Hindlimb muscle (tissue), 1 donor: ENCODE results near the gene CRMP1. TPM values are rescaled to one million over a fixed set of nuclear protein-coding genes. Genes with fewer than 3 reads are reported as not detected.

Experiments used
- DNase-seq: peaks from one replicate; pipeline ENCODE4 v3.0.0-alpha.2; 2013
- polyA plus RNA-seq: library from polyadenylated mRNA; unstranded; fragments of 120-200 nt; gene quantifications from one replicate; pipeline ENCODE4 v1.2.1, GENCODE V29; 2013; ENCODE audit not compliant: insufficient read length

Gene CRMP1
- polyA plus RNA-seq, 1 donor: 18.8 TPM

DNA sequence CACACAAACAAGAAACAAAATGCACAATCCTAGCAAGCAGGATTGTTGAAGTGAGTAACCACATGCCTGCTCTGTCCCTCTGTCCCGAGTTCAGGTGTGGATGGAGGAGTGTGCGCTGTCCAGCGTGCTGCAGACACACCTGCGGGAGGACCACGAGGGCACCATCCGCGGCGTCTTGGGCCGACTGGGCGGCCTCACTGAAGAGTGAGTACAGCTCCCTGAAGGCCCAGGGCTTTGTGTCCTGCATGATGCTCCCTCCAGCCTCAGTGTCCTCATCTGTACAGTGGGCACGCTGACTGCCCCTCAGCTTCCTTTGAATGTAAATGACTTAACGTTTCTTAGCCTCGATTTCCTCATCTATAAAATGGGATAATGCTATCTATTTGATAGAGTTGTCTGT lies 99.4 kb downstream of the CRMP1 start:
- no peak for DNase-seq

DNA sequence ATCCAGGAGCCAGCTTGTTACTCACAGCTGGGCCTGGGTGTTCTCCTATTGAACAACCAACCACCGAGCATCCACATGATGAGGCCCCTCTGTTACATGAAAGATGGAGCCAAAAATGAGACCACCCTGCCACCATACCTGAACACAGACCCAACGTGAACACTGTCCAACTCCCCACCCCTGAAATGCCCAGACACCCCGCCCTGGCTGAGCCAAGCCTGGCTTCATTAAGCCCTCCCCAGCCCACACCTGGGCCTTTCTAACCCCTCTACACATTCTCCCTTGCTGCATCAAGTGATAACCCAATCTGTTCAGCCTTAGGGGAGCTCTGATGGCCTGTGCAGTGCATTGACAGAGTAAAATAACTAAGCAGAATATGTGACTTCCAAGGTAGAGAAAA lies 101.2 kb downstream of the CRMP1 start:
- no peak for DNase-seq

DNA sequence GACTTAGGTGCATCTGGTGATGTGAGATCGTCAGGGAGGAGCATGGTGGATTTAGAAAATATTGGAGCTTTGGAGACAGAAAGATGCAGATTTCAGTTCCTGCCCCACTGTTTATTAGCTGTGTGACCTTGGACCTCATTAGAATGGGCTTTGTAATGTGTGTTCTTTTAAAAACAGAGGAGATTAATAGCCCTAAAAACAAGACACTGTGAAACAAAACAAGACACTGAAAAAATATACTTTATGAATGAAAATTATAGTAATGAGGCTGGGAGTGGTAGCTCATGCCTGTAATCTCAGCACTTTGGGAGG lies 102.4 kb downstream of the CRMP1 start:
- no peak for DNase-seq

DNA sequence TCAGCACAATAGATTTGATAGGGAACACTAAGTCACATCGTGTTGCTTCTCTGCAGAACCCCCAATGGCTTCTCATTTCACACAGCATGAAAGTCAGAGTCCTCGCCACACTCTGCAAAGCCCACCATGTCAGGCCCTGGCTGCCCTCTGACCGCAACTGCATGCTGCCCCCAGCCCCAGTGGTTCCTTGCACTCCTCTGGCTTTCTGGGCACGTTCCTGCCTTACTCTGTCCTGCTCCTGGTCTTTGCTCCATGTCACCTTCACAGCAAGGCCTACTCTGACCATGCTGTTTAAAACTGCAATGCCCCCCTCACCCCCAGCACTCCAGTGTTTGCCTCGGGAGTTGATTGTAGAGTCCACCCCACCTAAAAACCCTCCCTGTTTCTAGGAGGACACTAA lies 103.7 kb downstream of the CRMP1 start:
- DNase-seq: no peak

DNA sequence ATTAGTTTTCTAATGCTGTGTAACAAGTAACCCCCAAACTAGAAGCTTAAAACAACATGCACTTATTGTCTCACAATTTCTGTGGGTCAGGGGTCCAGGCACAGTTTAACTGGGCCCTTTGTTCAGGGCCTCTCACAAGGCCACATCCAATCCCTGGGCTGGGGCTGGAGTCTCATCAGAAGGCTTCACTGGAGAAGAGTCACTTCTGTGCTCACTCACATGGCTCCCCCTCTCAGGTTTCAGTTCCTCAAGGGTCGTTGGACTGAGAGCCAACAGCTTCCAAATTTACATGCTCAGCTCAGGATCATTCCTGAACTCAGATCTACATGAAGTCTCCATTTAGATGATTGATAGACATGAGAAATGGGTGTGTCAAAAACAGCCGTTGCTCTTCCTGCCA lies 104.7 kb downstream of the CRMP1 start:
- DNase-seq: no peak

DNA sequence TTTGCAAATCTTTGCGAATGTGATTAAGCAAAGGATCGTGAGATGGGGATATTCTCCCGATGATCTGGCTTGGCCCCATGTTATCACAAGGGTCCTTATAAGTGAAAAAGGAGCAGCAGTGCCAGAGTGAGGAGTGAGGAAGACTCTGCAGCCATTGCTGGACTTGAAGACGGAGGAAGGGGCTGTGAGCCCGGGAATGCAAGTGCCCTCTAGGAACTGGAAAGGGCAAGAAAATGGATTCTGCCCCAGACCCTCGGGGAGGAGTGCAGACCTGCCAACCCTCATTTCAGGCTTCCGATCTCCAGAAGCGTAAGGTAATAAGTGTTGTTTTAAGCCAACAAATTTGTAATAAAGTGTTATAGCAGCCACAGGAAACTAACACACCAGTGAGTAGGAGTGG lies 105.6 kb downstream of the CRMP1 start:
- no peak for DNase-seq

DNA sequence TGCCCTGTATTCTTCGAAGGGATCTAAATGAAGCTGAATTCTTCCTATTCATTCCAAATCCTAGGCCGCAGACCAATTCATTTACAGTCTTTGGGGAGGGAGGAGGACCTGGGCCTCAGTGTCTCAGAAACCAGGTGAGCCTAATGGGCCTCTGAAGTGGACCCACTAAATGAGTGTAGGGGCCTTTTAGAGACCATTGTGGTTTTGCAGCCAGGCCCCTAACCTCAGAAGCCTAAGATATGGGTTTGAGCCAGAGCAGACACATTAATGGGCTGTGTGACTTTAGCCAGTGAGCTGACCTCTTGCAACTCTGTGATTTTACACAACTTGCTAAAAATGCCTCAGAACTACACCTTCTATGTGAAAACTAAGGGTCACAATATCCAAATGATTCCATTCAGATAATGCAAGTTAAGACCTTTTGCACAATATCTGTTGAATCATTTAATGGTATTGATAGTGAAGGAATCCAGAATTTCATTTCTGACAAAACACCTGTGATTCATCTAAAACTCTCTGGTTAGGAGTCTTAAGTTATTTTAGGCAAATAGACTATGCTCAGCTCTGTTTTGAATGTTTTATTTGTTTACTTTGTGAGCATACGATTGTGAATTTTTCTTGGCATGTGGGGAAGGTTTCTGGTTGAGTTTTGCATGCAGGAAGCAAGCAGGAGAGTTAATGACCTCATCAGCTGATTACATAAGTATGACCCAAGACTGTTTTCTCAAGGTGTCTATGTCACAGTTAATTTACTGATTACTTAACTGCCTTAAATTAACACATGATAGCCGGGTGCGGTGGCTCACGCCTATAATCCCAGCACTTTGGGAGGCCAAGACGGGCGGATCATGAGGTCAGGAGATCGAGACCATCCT lies 106.8 kb downstream of the CRMP1 start:
- DNase-seq: no peak

DNA sequence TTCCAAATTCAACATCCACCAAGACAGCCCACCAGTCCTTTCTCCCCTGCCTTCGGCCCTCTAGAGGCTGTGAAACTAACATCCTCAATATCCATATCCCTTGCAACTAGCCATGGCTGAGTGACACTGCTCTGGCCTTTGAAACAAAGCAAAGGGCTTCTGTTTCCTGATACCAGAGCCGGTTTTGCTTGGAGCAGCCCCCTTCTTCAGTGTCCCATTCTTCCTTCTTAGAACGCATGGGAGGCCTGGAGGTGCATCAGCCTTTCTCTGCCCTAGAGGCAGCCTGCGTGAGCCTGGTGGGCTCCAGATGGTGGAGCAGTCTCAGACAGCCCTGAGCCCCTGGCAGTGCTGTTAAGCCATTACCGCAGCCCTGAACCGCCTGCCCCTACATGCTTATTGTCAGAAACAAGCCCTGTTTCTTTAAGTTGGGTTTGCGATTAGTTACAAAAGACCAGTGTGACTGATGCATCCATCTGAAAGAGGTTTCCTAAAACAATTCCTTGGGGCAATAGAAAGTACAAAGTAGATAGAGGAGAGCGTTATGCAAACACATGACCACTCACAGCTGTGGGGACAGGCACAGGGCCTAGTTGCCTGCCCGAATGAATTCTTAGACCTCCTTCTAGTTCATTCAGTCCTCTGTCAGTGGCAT lies 107.8 kb downstream of the CRMP1 start:
- DNase-seq: no peak

DNA sequence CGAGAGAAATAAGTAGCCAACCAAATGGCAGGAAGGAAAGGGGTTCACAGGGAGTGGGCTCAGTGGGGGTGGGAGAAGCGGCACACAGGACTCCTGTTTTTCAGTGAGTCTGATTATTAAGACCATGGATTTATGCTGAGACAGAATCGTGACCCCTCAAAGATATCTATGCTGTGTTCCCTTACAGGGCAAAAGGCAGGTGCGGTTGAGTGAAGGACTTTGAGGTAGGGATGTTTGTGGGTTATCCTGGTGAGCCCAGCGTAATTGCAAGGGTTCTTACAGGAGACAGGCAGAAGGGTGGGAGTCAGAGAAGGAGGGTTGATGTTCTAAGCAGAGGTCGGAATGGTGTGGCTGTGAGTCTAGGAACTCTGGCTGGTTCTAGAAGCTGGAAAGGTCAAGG lies 108.9 kb downstream of the CRMP1 start:
- no peak for DNase-seq

DNA sequence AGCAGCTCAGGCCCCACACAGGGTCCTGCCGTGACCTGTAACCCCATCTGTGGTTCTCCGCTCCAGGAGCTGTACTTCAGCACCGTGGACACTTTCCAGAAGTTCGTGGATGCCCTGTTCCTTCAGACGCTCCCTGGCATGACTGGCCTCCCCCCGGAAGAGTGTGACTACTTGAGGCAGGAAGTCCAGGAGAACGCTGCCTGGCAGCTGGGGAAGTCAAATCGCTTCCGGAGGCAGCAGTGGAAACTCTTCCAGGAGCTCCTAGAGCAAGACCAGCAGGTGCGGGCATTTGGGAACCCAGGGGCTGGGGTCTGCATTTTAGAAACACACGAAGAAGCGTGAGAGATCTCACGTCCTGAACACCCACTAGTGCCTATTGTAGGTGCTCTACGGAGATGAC lies 109.4 kb downstream of the CRMP1 start:
- DNase-seq: no peak

DNA sequence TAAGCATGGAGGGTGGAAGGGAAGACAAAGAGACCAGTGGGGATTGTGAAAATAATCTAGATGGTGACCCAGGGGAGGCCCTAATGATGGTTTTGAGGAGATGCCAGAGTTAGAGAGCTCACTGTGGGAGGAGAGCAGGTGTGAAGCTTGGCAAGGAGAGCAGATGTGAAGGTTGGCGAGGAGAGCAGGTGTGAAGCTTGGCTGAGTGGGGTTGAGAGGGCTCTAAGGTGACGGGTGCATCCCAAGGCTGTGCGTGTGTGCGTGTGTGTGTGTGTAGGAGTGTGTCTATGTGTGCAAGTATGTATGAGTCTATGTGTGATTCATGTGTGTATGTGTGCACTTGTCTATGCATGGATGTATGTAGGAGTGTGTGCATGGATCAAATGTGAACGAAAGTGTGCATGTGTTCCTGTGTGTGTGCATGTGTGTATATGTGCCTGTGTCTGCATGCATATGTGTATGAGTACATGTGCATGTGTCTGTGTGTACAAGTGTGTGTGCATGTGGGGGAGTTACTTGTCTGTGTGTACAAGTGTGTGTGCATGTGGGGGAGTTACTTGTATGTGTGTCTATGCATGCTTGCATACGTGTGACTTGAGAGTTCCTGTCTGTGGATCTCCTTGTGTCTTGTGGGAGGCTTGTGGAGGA lies 109.9 kb downstream of the CRMP1 start:
- no peak for DNase-seq

DNA sequence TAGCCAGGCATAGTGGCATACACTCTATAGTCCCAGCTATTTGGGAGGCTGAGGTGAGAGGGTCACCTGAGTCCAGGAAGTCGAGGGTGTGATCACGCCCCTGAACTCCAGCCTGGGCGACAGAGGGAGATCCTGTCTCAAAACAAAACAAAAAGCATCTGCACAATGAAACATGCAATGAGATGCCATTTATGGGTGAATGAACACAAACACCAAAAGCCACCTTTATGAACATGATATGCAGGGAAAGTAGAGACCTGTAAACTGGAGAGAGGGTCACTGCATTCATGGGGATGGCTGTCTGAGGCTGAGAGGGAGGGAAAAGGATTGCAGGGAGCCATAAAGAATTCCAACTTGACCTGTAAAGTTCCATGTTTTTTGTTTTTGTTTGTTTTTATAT lies 111.2 kb downstream of the CRMP1 start:
- DNase-seq: no peak

DNA sequence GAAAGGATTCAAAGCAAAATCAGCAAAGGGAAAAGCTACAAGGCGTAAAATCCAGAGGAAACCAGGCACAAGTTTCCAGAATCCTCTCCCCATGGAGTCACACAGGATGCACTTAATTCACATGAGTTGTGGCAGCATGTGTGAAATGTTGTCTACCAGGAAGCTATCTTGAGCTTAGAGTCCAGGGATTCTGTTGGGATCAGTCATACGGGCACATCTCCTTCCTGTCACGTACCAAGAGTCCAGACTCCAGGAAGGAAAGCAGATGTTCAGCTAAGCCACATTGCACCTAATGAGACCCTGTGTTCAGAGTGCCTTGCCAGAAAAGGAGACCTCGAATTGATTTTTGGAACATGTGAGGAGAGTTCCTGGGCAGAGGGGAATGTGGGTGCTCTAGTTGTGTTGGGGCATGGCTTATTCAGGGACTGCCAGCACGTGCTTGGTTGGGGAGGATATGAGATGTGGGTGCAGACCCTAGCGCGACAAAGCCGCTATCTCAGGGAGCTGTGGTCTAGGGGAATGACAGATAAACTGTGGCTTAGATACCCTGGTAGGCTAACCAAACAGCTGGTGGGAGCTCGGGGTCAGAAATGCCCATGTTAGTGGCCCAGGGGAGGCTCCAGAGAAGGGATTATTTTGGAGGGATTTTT lies 111.9 kb downstream of the CRMP1 start:
- DNase-seq: no peak

DNA sequence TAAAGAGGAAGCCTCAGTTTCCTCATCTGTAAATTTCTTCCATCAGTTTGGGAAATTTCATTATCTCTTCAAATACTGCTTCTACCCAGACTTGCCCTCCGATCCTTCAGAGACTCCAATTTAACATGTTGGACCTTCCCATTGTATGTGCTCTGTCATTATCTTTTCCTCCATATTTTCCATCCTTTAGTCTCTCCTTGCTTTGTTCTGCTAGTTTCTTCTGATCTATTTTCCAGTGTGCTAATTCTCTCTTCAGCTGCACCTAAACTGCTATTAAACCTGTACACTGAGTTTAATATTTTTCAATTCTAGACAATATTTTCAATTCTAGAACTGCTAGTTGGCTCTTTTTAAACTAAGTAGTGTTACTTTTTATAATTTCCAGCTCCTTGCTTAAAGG lies 116.4 kb downstream of the CRMP1 start:
- no peak for DNase-seq

DNA sequence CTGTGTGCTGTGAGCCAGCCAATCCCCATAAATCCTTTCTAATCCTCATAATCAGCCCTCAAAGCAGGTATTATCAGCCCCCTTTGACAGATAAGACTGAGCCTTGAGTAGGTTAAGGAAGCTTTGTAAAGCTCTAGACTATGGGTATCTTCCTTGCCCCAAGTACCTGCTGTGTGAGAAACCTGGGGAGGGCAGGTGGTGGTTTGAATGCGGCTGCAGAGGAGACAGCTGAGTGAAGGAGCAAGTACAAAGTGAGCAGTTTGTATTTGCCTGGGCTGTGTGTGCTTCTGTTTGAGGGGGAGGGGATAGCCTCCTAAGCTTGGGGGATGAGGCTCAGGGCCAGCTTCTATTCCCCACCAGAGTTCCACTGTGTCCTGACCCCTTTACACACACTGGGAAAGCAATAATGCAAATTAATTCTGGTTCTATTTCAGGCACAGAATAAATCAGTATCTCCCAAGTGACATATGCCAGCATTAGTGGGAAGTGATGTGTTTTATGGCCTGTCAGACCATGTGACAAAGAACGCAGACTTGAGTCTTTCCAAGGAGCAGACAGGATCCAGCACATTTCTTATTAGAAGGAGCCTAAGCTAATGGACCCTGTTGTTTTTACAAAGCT lies 118.4 kb downstream of the CRMP1 start:
- no peak for DNase-seq

DNA sequence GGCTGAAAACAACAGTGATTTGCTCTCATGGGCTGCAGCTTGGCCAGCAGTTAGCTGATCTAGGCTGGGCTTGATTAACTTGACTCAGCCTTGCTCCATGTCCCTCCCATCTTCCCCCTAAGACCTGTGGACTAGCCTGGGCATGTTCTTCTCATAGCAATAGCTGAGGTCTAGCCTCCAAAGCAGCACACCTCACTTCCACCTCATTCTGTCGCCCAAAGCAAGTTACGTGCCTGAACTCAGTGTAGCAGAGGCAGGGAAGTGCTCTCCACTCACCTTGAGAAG lies 119.7 kb downstream of the CRMP1 start:
- DNase-seq: no peak

DNA sequence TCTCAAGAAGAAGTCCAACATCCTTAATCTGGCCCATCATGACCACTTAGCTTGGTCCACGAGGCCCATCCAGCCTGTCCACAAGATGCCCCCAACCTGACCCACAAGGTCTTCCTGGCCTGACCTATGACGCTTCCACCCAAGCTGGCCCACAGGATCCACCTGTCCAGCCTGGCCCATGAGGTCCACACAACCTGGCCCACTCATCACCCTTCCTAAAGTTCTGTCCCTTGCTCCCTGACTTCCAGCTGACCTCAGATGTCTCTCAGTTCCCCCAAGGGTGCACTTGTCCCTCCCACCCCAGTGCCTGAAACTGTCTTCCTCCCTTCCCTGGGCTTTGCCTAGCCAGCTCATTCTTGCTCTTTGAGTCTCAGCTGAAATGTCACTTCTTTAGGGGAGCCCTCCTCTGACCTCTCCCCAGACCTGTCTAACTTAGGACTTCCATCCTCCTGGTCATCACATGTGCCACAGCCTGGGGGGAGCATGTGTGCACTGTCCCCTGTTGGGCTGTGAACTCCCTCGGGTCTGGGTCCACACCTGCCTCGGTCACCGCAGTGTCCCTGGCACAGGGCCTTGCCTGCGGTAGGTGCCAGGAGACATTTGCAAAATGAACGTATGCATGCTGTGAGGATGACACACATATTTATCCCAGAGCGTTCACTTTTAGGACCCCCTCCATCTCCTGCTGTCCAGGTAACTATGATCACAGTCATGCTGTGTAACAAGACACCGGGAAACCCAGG lies 120.2 kb downstream of the CRMP1 start:
- no peak for DNase-seq

Other genes starting within 250 kb of the CRMP1 start
- 4.0 TPM for gene EVC2, start 184.5 kb downstream of the CRMP1 start, polyA plus RNA-seq
- 17.2 TPM for gene EVC, start 181.9 kb downstream of the CRMP1 start, polyA plus RNA-seq
- gene C4orf50, start 125.3 kb upstream of the CRMP1 start, polyA plus RNA-seq: not detected